ENCODE measurements around the gene SIRPA.

Gene SIRPA

GRCh38 chr20:1950836-1951235, 55.6 kb downstream of the SIRPA start:
- H3K27ac ChIP-seq (ENCODE audit: low read depth, low read length) = no peak overlapping the region

DNA sequence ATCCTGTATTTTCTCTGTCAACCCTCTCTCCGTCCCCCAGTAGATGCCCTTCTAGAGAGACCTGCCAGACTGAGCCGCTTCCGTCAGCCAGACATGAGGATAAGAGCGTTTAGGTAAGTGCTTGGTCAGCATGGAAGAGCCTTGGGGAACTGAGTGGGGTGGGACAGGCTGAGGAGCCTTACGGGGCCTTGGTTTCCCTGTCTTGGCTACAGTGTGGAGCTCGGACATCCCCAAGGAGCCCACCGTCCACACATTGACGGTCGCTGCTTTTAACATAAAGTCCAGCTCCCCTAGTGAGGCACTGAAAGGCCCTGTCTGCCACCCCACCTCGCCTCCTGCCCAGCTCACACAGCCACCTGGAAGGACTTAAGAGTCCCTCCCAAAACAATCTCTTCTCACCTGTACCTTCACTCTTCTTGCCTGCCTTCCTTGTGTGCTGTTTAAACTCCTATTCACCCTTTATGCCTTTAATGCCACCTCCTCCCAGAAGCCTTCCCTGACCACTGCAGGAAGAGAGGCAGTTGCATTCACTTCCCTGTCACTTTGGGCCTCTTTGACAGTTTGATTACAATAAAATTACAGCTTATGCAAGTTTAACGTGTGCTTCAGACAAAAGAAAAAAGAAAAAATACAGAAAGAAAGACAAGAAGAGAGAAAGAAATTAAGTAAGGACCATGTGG, 56.4 kb downstream of the SIRPA start:
- Histone ChIP-seq H3K27me3 (ENCODE audit: control insufficient read depth, low read length) (peaks cover 38% of the 10 kb centered on the region), H3K79me2 (ENCODE audit: control insufficient read depth, low read length) (no peaks in the 10 kb centered on the region), H3K4me3 (ENCODE audit: low read length) (no peak overlapping the region), H3K27ac (ENCODE audit: low read depth, low read length) (no peak overlapping the region), H3K4me1 (ENCODE audit: control insufficient read depth, low read length) (peaks cover 27% of the 10 kb centered on the region), H4K20me1 (ENCODE audit: control insufficient read depth, insufficient read depth, low read depth, low read length) (no peaks in the 10 kb centered on the region), H3K9me3 (ENCODE audit: control insufficient read depth, insufficient read depth, low read length) (no peaks in the 10 kb centered on the region), H3K9me2 (replicated peaks; ENCODE audit: control insufficient read depth, low read length) (no peaks in the 10 kb centered on the region), H3K36me3 (ENCODE audit: control insufficient read depth, low read length) (no peaks in the 10 kb centered on the region), H3K4me2 (ENCODE audit: low read length) (no peak overlapping the region), H3F3A (ENCODE audit: control insufficient read depth, insufficient read depth) (peaks cover 7% of the 10 kb centered on the region; the same call in 1 of the 2 replicates)
- no peak for TF ChIP-seq EZH2phosphoT487 (IDR thresholded peaks at IDR 0.05; ENCODE audit: borderline replicate concordance, low read length)
- no peak for TF ChIP-seq CTCF (IDR thresholded peaks at IDR 0.05; ENCODE audit: low read depth, low read length, poor library complexity, severe bottlenecking)

More at GRCh38 chr20:1950836-1951235, 55.6 kb downstream of the SIRPA start:
- no peaks in the 10 kb centered on the region for H3K79me2 ChIP-seq (ENCODE audit: control insufficient read depth, low read length)
- H3F3A ChIP-seq (ENCODE audit: control insufficient read depth, insufficient read depth) = peaks cover 7% of the 10 kb centered on the region; the same call in 1 of the 2 replicates
- no peak overlapping the region for H3K4me3 ChIP-seq (ENCODE audit: low read length)
- peaks cover 27% of the 10 kb centered on the region for H3K4me1 ChIP-seq (ENCODE audit: control insufficient read depth, low read length)
- H3K4me2 ChIP-seq (ENCODE audit: low read length) = no peak overlapping the region
- peaks cover 41% of the 10 kb centered on the region for H3K27me3 ChIP-seq (ENCODE audit: control insufficient read depth, low read length)
- H4K20me1 ChIP-seq (ENCODE audit: control insufficient read depth, insufficient read depth, low read depth, low read length) = no peaks in the 10 kb centered on the region
- no peaks in the 10 kb centered on the region for H3K9me3 ChIP-seq (ENCODE audit: control insufficient read depth, insufficient read depth, low read length)
- no peaks in the 10 kb centered on the region for H3K9me2 ChIP-seq (replicated peaks; ENCODE audit: control insufficient read depth, low read length)
- no peaks in the 10 kb centered on the region for H3K36me3 ChIP-seq (ENCODE audit: control insufficient read depth, low read length)
- TF ChIP-seq EZH2phosphoT487 (IDR thresholded peaks at IDR 0.05; ENCODE audit: borderline replicate concordance, low read length) (no peak), CTCF (IDR thresholded peaks at IDR 0.05; ENCODE audit: low read depth, low read length, poor library complexity, severe bottlenecking) (no peak)

DNA sequence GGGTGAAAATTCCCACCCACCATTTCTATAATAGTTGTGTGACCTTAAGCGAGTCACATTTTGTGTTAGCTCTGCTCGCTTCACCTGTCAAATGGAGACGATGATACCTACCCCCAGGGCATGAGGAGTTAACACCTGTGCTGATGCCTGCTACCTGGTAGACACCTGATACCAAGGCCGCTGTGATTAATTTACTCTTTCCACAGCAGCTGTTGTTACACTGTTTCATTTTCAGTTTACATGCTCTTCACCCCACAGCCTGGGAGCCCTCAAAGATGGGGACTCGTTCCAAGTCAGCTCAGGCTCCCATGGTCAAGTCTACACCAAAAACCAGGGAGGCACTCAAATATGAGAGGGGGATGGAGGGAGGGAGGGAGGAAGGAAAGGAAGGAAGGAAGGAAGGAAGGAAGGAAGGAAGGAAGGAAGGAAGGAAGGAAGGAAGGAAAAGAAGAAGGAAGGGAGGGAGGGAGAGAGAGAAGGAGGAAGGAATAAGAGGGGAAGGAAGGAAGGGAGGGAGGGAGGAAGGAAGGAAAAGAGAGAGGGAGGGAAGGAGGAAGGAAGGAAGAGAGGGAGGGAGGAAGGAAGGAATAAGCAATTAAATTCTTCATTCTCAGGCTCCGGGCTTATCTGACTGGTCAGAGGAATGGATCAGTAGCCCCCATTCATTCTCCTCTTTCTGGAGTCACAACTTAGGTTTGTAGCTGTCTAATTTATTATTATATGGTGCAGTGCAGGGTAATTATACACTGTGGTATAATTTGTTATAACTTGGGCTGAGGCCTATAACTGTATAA, 57.7 kb downstream of the SIRPA start:
- H3K36me3 ChIP-seq (ENCODE audit: control insufficient read depth, low read length) = no peaks in the 10 kb centered on the region
- H3K4me2 ChIP-seq (ENCODE audit: low read length) = no peak overlapping the region; the same call in 1 of the 2 replicates
- H3K27me3 ChIP-seq (ENCODE audit: control insufficient read depth, low read length) = peaks cover 29% of the 10 kb centered on the region
- no peak overlapping the region for H3K4me3 ChIP-seq (ENCODE audit: low read length)
- no peak overlapping the region for H3K27ac ChIP-seq (ENCODE audit: low read depth, low read length)
- no peaks in the 10 kb centered on the region for H3K9me3 ChIP-seq (ENCODE audit: control insufficient read depth, insufficient read depth, low read length)
- H4K20me1 ChIP-seq (ENCODE audit: control insufficient read depth, insufficient read depth, low read depth, low read length) = no peaks in the 10 kb centered on the region
- H3K9me2 ChIP-seq (replicated peaks; ENCODE audit: control insufficient read depth, low read length) = no peaks in the 10 kb centered on the region
- TF ChIP-seq EZH2phosphoT487 (IDR thresholded peaks at IDR 0.05; ENCODE audit: borderline replicate concordance, low read length) (no peak), CTCF (IDR thresholded peaks at IDR 0.05; ENCODE audit: low read depth, low read length, poor library complexity, severe bottlenecking) (no peak)
- no peaks in the 10 kb centered on the region for H3K79me2 ChIP-seq (ENCODE audit: control insufficient read depth, low read length)
- peaks cover 7% of the 10 kb centered on the region; the same call in 1 of the 2 replicates for H3F3A ChIP-seq (ENCODE audit: control insufficient read depth, insufficient read depth)
- peaks cover 27% of the 10 kb centered on the region for H3K4me1 ChIP-seq (ENCODE audit: control insufficient read depth, low read length)
